Activated CD4-positive, alpha-beta T cell treated with anti-CD3 and anti-CD28 coated beads, Interleukin-2, amount 10 ng/mL, durations not matched to agents 7 days and 5 days (primary cell): ENCODE data around the gene CHST6. TPM values are rescaled to one million over a fixed set of nuclear protein-coding genes. Genes with fewer than 3 reads are reported as not detected.
A peak's percentile ranks its signal among the peaks of the same experiment; 100 is the strongest.
"Not testable (repeated sequence)": the region's sequence is repeated elsewhere in the genome, so short reads cannot be mapped to it uniquely, and the experiment has no call there.

ENCODE experiments used
- CTCF ChIA-PET: fragments of 350-600 bp; sonication (Branson Sonifier 250); formaldehyde crosslinking; loops from one replicate; lab custom pipeline; 2021; ENCODE audit warnings: antibody characterized with exemption; lab: Charles Lee
- POLR2A ChIA-PET: fragments of 350-600 bp; sonication (Branson Sonifier 250); formaldehyde crosslinking; loops from one replicate; lab custom pipeline; 2021; ENCODE audit warnings: antibody characterized with exemption; lab: Charles Lee
- DNase-seq: peaks from one replicate; pipeline ENCODE4 v3.0.0-alpha.2; 2020
- H3K27ac Mint-ChIP-seq: one replicate; pipeline ENCODE4 v1.8.0; 2021; ENCODE audit warnings: mild to moderate bottlenecking, moderate library complexity, mixed read lengths
- H3K27me3 Mint-ChIP-seq: one replicate; pipeline ENCODE4 v1.8.0; 2021; ENCODE audit warnings: mixed read lengths
- H3K36me3 Mint-ChIP-seq: one replicate; pipeline ENCODE4 v1.8.0; 2021; ENCODE audit warnings: low read depth, mixed read lengths
- H3K4me1 Mint-ChIP-seq: one replicate; pipeline ENCODE4 v1.8.0; 2021; ENCODE audit warnings: mixed read lengths
- H3K4me3 Mint-ChIP-seq: one replicate; pipeline ENCODE4 v1.8.0; 2021; ENCODE audit warnings: mild to moderate bottlenecking, moderate library complexity, mixed read lengths
- H3K9me3 Mint-ChIP-seq: one replicate; pipeline ENCODE4 v1.8.0; 2021; ENCODE audit warnings: mixed read lengths
- total RNA-seq, 2 experiments: library from RNA; stranded (reverse); gene quantifications; one replicate each; pipeline ENCODE4 v1.2.3, GENCODE V29; 2021

CHST6 gene
- total RNA-seq = not detected

GRCh38 chr16:75495076-75495674 lies at the start of gene CHST6:
CHST6 (minus strand) TSS chr16:75495441; CDS start chr16:75479828, 15,613 bp downstream.
- Mint-ChIP-seq H3K27ac (no peak within 1 kb of the TSS), H3K4me3 (peak within 1 kb of the TSS; percentile 34), H3K4me1 (peaks cover 6% of the 10 kb centered on the region)

GRCh38 chr16:75542462-75542861 lies 47.2 kb upstream of the CHST6 start:
- DNase-seq, CTCF ChIA-PET, H3K9me3 Mint-ChIP-seq, POLR2A ChIA-PET, H3K4me1 Mint-ChIP-seq, H3K27ac Mint-ChIP-seq, H3K36me3 Mint-ChIP-seq, H3K27me3 Mint-ChIP-seq, H3K4me3 Mint-ChIP-seq: not testable (repeated sequence)

More at GRCh38 chr16:75495076-75495674, at the start of gene CHST6:
- no peaks in the 10 kb centered on the region for H3K36me3 Mint-ChIP-seq
- ChIA-PET CTCF (interaction anchor here (1.6 to 1.9 kb wide), 2 partner anchors 14 to 18 kb away, joined by 7 to 8 read pairs; no protein-coding TSS in a partner anchor), POLR2A (no interaction called here)
- peak; percentile 17 for DNase-seq
- no peaks in the 10 kb centered on the region for H3K9me3 Mint-ChIP-seq
- peaks cover 28% of the 10 kb centered on the region for H3K27me3 Mint-ChIP-seq

GRCh38 chr16:75541236-75541635 lies 46.0 kb upstream of the CHST6 start:
- CTCF ChIA-PET = interaction anchor here (1.6 kb wide), 1 partner anchor 10 kb away, joined by 5 read pairs; no protein-coding TSS in a partner anchor
- H3K4me3 Mint-ChIP-seq = no peak overlapping the region
- no peaks in the 10 kb centered on the region for H3K36me3 Mint-ChIP-seq
- H3K27ac Mint-ChIP-seq = peak overlapping the region; percentile 31
- H3K4me1 Mint-ChIP-seq = peaks cover 3% of the 10 kb centered on the region
- POLR2A ChIA-PET = no interaction called here
- no peaks in the 10 kb centered on the region for H3K27me3 Mint-ChIP-seq
- H3K9me3 Mint-ChIP-seq = no peaks in the 10 kb centered on the region
- no peak for DNase-seq

GRCh38 chr16:75538882-75539565 lies 43.8 kb upstream of the CHST6 start:
- CTCF ChIA-PET = interaction anchor here (1.4 kb wide), 1 partner anchor 15 kb away, joined by 4 read pairs; no protein-coding TSS in a partner anchor
- H3K36me3 Mint-ChIP-seq, H3K9me3 Mint-ChIP-seq, H3K4me3 Mint-ChIP-seq, DNase-seq, H3K27ac Mint-ChIP-seq, H3K4me1 Mint-ChIP-seq, POLR2A ChIA-PET, H3K27me3 Mint-ChIP-seq: not testable (repeated sequence)

- Mint-ChIP-seq H3K4me3 (no peak overlapping the region), H3K27ac (no peak overlapping the region), H3K36me3 (no peaks in the 10 kb centered on the region), H3K4me1 (peaks cover 3% of the 10 kb centered on the region), H3K9me3 (no peaks in the 10 kb centered on the region), H3K27me3 (no peaks in the 10 kb centered on the region)
- CTCF ChIA-PET = interaction anchor here (0.9 to 1.4 kb wide), 3 partner anchors 14 to 73 kb away, joined by 3 to 5 read pairs (median 4); no protein-coding TSS in a partner anchor
- POLR2A ChIA-PET = no interaction called here
- DNase-seq = no peak
Observed at GRCh38 chr16:75537776-75538175, 42.5 kb upstream of the CHST6 start.

GRCh38 chr16:75535901-75536300 lies 40.7 kb upstream of the CHST6 start, which contains the start of gene CHST5:
CHST5 (minus strand) TSS chr16:75536108; CDS start chr16:75530384, 5,724 bp downstream.
- ChIA-PET CTCF (interaction anchor here (1.3 to 1.7 kb wide), 2 partner anchors 19 to 337 kb away, joined by 3 to 4 read pairs; no protein-coding TSS in a partner anchor), POLR2A (no interaction called here)
- H3K27me3 Mint-ChIP-seq = no peaks in the 10 kb centered on the region
- no peaks in the 10 kb centered on the region for H3K36me3 Mint-ChIP-seq
- no peak within 1 kb of the TSS for H3K27ac Mint-ChIP-seq
- H3K9me3 Mint-ChIP-seq = no peaks in the 10 kb centered on the region
- no peak for DNase-seq
- peaks cover 3% of the 10 kb centered on the region for H3K4me1 Mint-ChIP-seq
- no peak within 1 kb of the TSS for H3K4me3 Mint-ChIP-seq

- Mint-ChIP-seq H3K27ac (no peak overlapping the region), H3K4me3 (no peak overlapping the region), H3K9me3 (no peaks in the 10 kb centered on the region), H3K27me3 (no peaks in the 10 kb centered on the region), H3K36me3 (no peaks in the 10 kb centered on the region), H3K4me1 (peaks cover under 1% of the 10 kb centered on the region)
- CTCF ChIA-PET = interaction anchor here (0.6 to 1.9 kb wide), 3 partner anchors 18 to 1259 kb away, joined by 4 to 9 read pairs (median 4); no protein-coding TSS in a partner anchor
- POLR2A ChIA-PET = interaction anchor here (0.7 kb wide), 1 partner anchor 258 kb away, joined by 3 read pairs; no protein-coding TSS in a partner anchor
- DNase-seq = no peak
Observed at GRCh38 chr16:75535211-75535843, 40.1 kb upstream of the CHST6 start.

- Mint-ChIP-seq H3K9me3 (no peaks in the 10 kb centered on the region), H3K27me3 (no peaks in the 10 kb centered on the region), H3K4me1 (no peaks in the 10 kb centered on the region), H3K27ac (no peak overlapping the region), H3K36me3 (no peaks in the 10 kb centered on the region), H3K4me3 (no peak overlapping the region)
- POLR2A ChIA-PET = interaction anchor here (0.7 kb wide), 1 partner anchor 258 kb away, joined by 3 read pairs; no protein-coding TSS in a partner anchor
- DNase-seq = no peak
- CTCF ChIA-PET = interaction anchor here (0.6 to 1.9 kb wide), 3 partner anchors 17 to 1259 kb away, joined by 4 to 9 read pairs (median 4); no protein-coding TSS in a partner anchor
Observed at GRCh38 chr16:75534560-75535205, 39.4 kb upstream of the CHST6 start.

GRCh38 chr16:75532791-75533190 lies 37.5 kb upstream of the CHST6 start:
- no peak for DNase-seq
- Mint-ChIP-seq H3K9me3 (no peaks in the 10 kb centered on the region), H3K27ac (no peak overlapping the region), H3K36me3 (no peaks in the 10 kb centered on the region), H3K4me1 (no peaks in the 10 kb centered on the region), H3K27me3 (no peaks in the 10 kb centered on the region), H3K4me3 (no peak overlapping the region)
- POLR2A ChIA-PET = no interaction called here
- CTCF ChIA-PET = interaction anchor here (1.5 to 2.1 kb wide), 3 partner anchors 8 to 17 kb away, joined by 5 to 11 read pairs (median 7); no protein-coding TSS in a partner anchor

- POLR2A ChIA-PET = no interaction called here
- Mint-ChIP-seq H3K9me3 (no peaks in the 10 kb centered on the region), H3K36me3 (no peaks in the 10 kb centered on the region), H3K27ac (no peak overlapping the region), H3K4me1 (no peaks in the 10 kb centered on the region), H3K4me3 (no peak overlapping the region), H3K27me3 (no peaks in the 10 kb centered on the region)
- CTCF ChIA-PET = interaction anchor here (0.9 to 2.1 kb wide), 4 partner anchors 8 to 56 kb away, joined by 3 to 11 read pairs (median 6); no protein-coding TSS in a partner anchor
- DNase-seq = no peak
Observed at GRCh38 chr16:75532142-75532765, 37.0 kb upstream of the CHST6 start.

- CTCF ChIA-PET = no interaction called here
- H3K27ac Mint-ChIP-seq = no peak overlapping the region
- no peak overlapping the region for H3K4me3 Mint-ChIP-seq
- H3K9me3 Mint-ChIP-seq = no peaks in the 10 kb centered on the region
- no peaks in the 10 kb centered on the region for H3K27me3 Mint-ChIP-seq
- H3K4me1 Mint-ChIP-seq = no peaks in the 10 kb centered on the region
- POLR2A ChIA-PET = no interaction called here
- no peak for DNase-seq
- H3K36me3 Mint-ChIP-seq = no peaks in the 10 kb centered on the region
Observed at GRCh38 chr16:75529959-75530358, 34.7 kb upstream of the CHST6 start.
